CD4-positive, alpha-beta T cell (primary cell): ENCODE data around the gene PDE8B. TPM values are rescaled to one million over a fixed set of nuclear protein-coding genes. Genes with fewer than 3 reads are reported as not detected.

Experiments
- ATAC-seq: fragments of 200-7000 bp; cut with Tn5 transposase; one replicate; pipeline ENCODE4 v1.10.0; 2022; ENCODE audit warnings: mild to moderate bottlenecking; ENCODE audit not compliant: poor library complexity
- CTCF ChIA-PET: fragments of 350-600 bp; sonication (Branson Sonifier 250); formaldehyde crosslinking; loops from one replicate; lab custom pipeline; 2021; ENCODE audit warnings: antibody characterized with exemption, inconsistent platforms; lab: Charles Lee
- POLR2A ChIA-PET: fragments of 350-600 bp; sonication (Branson Sonifier 250); formaldehyde crosslinking; loops from one replicate; lab custom pipeline; 2021; ENCODE audit warnings: antibody characterized with exemption, inconsistent platforms; lab: Charles Lee
- DNase-seq, 14 experiments: peaks; one replicate each; pipeline ENCODE4 v3.0.0-alpha.2; 2013 to 2020; ENCODE audit warnings: mixed read lengths in 2 of 14
- H3K27ac ChIP-seq, 2 donors: one replicate each; pipeline versions ENCODE4 v1.5.1 to v1.7.0; 2013; ENCODE audit warnings: low read length in 2 of 2, low read depth in 1 of 2, mild to moderate bottlenecking in 1 of 2
- H3K27me3 ChIP-seq, 2 experiments: 1 replicate in 1 of 2; 2 replicates in 1 of 2; pipeline versions ENCODE4 v1.6.1 to v1.7.0; 2013; ENCODE audit warnings: low read length in 2 of 2, control low read depth in 1 of 2, mild to moderate bottlenecking in 1 of 2, moderate library complexity in 1 of 2; ENCODE audit not compliant: insufficient read depth in 2 of 2, control insufficient read depth in 1 of 2
- H3K36me3 ChIP-seq: one replicate; pipeline ENCODE4 v1.6.1; 2013; ENCODE audit warnings: low read length, control low read depth; ENCODE audit not compliant: insufficient read depth
- H3K4me1 ChIP-seq: one replicate; pipeline ENCODE4 v1.6.1; 2013; ENCODE audit warnings: low read length, control low read depth; ENCODE audit not compliant: insufficient read depth
- H3K4me3 ChIP-seq: one replicate; pipeline ENCODE4 v1.5.1; 2013; ENCODE audit warnings: mild to moderate bottlenecking, low read length, moderate library complexity
- H3K9me3 ChIP-seq, 2 experiments: 1 replicate in 1 of 2; 2 replicates in 1 of 2; pipeline versions ENCODE4 v1.6.1 to v1.7.0; 2013; ENCODE audit warnings: low read length in 2 of 2, mild to moderate bottlenecking in 2 of 2, control low read depth in 1 of 2, moderate library complexity in 1 of 2; ENCODE audit not compliant: control insufficient read depth in 1 of 2, insufficient read depth in 1 of 2
- H3K27ac Mint-ChIP-seq: one replicate; pipeline ENCODE4 v1.8.0; 2020; ENCODE audit warnings: mixed read lengths
- H3K27me3 Mint-ChIP-seq: one replicate; pipeline ENCODE4 v1.8.0; 2021; ENCODE audit warnings: mixed read lengths
- H3K36me3 Mint-ChIP-seq: one replicate; pipeline ENCODE4 v1.8.0; 2021; ENCODE audit warnings: low read depth, mixed read lengths
- H3K4me1 Mint-ChIP-seq: one replicate; pipeline ENCODE4 v1.8.0; 2021; ENCODE audit warnings: low read depth, mixed read lengths
- H3K4me3 Mint-ChIP-seq: one replicate; pipeline ENCODE4 v1.8.0; 2020; ENCODE audit warnings: mild to moderate bottlenecking, mixed read lengths
- H3K9me3 Mint-ChIP-seq: one replicate; pipeline ENCODE4 v1.8.0; 2020; ENCODE audit warnings: mixed read lengths
- intact Hi-C, 2 experiments: fragments of 100-400 bp; cut with DNase I in 1 of 2; cut with micrococcal nuclease in 1 of 2; formaldehyde crosslinking; loops; one replicate each; pipeline versions ENCODE4 v1.15.1 to v1.9.0; 2023 to 2025; cut with DNase I, micrococcal nuclease
- polyA plus RNA-seq, 2 donors: library from polyadenylated mRNA; unstranded; fragments of 120-200 nt; gene quantifications; one replicate each; pipeline ENCODE4 v1.2.1, GENCODE V29; 2013
- total RNA-seq, 174 experiments: library from RNA in 2 of 174; stranded (reverse) in 2 of 174; gene quantifications; one replicate each; pipeline ENCODE4 v1.2.3 and lab custom pipeline; 2021 to 2026
- TF ChIP-seq, protein P1 (sequence below): fragments of 200-600 bp; IDR thresholded peaks from one replicate; pipeline ENCODE4 v1.8.0; 2022; ENCODE audit warnings: antibody characterized with exemption, mild to moderate bottlenecking

The PDE8B gene, protein sequence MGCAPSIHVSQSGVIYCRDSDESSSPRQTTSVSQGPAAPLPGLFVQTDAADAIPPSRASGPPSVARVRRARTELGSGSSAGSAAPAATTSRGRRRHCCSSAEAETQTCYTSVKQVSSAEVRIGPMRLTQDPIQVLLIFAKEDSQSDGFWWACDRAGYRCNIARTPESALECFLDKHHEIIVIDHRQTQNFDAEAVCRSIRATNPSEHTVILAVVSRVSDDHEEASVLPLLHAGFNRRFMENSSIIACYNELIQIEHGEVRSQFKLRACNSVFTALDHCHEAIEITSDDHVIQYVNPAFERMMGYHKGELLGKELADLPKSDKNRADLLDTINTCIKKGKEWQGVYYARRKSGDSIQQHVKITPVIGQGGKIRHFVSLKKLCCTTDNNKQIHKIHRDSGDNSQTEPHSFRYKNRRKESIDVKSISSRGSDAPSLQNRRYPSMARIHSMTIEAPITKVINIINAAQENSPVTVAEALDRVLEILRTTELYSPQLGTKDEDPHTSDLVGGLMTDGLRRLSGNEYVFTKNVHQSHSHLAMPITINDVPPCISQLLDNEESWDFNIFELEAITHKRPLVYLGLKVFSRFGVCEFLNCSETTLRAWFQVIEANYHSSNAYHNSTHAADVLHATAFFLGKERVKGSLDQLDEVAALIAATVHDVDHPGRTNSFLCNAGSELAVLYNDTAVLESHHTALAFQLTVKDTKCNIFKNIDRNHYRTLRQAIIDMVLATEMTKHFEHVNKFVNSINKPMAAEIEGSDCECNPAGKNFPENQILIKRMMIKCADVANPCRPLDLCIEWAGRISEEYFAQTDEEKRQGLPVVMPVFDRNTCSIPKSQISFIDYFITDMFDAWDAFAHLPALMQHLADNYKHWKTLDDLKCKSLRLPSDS
- under 1 TPM; 0.22 to 0.27 TPM for total RNA-seq
- 0.32 TPM for polyA plus RNA-seq (2013, experiment 1 of 2)
- 0.26 TPM for polyA plus RNA-seq (2013, experiment 2 of 2)
- total RNA-seq (lab: John Stamatoyannopoulos, UW), result 0 to 4.0 (median 0.08) reads per million in 172 experiments

DNA sequence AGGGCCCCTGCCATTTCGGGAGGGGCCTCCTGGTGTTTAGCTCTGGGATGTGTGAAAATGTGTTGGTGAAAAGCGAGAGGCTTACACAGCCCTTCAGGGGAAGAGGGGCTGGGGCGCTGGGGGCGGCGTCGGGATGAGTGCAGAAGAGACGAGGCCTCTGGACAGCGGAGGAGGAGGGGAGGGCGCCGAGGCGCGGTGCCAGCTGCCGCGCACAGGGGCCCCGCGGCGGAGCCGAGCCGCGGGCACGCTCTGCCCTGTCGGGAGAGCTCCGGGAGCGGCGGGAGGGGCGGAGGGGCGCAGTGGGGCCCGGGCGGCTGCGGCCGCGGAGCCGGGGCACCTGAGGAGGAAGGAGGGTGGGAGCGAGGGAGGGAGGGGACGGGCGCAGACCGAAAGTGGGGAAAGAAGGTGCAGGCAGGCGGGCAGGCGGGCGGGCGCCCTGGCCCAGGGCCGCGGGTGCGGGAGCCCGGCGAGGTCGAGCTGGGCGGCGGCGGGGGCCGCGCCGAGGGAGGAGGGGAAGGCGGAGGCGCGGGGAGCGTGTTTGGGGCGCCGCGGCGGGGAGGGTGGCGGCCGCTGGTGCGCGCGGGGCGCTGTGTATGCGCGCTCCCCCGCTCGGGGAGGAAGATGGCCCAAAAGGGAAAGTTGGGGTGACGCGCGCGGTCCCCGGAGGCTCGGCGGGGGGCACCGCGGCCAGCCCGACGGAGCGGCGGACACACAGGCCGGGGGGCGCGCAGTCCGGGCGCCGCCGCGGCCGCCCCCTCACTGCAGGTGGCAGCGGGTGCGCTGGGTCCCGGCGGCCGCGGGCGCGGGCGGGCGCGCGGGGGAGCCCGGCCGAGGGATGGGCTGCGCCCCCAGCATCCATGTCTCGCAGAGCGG lies at the start of gene PDE8B:
Gene PDE8B (plus strand): TSS at position 590 of the 873 bp plus-strand sequence. CDS start 246 bp downstream, at position 836.
- Mint-ChIP-seq H3K27me3 (peaks cover 70% of the 10 kb centered on the region), H3K36me3 (no peaks in the 10 kb centered on the region), H3K9me3 (no peaks in the 10 kb centered on the region), H3K4me1 (peaks cover 21% of the 10 kb centered on the region), H3K4me3 (peak within 1 kb of the TSS; percentile 89), H3K27ac (no peak within 1 kb of the TSS)
- Histone ChIP-seq H3K4me1 (peaks cover 10% of the 10 kb centered on the region), H3K27ac (no peak within 1 kb of the TSS), H3K27me3 (peaks cover 26 to 61% of the 10 kb centered on the region in 2 experiments), H3K36me3 (no peaks in the 10 kb centered on the region), H3K9me3 (no peaks in the 10 kb centered on the region), H3K4me3 (peak within 1 kb of the TSS; percentile 10)
- TF ChIP-seq, protein P1, sequence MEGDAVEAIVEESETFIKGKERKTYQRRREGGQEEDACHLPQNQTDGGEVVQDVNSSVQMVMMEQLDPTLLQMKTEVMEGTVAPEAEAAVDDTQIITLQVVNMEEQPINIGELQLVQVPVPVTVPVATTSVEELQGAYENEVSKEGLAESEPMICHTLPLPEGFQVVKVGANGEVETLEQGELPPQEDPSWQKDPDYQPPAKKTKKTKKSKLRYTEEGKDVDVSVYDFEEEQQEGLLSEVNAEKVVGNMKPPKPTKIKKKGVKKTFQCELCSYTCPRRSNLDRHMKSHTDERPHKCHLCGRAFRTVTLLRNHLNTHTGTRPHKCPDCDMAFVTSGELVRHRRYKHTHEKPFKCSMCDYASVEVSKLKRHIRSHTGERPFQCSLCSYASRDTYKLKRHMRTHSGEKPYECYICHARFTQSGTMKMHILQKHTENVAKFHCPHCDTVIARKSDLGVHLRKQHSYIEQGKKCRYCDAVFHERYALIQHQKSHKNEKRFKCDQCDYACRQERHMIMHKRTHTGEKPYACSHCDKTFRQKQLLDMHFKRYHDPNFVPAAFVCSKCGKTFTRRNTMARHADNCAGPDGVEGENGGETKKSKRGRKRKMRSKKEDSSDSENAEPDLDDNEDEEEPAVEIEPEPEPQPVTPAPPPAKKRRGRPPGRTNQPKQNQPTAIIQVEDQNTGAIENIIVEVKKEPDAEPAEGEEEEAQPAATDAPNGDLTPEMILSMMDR, result no peak
- DNase-seq (peak in 5 of 14 experiments; percentile 9 to 53 (median 34)), ATAC-seq (peak; percentile 68)
- CTCF ChIA-PET, result no interaction called here
- POLR2A ChIA-PET, result no interaction called here
- intact Hi-C loops, result no loop called here

DNA sequence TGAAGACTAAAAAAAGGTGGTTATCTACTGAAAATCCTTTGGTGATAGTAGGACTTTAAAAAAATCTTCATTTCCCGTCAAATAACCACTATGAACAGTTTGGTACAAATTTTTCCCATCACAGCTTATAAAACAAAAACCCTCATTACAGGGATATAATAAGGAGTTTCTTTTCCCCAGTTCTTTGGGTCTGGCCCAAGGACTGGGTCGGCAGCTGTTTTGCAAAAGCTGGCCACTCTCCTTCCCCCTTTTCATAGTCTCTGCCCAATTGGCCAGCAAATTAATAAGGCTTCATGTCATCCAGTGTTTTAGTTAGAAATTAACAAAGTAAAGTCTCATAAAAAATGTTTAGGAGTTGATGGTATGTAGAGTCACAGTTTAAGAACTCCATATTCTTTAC lies 47.0 kb upstream of the PDE8B start:
- peaks cover 2% of the 10 kb centered on the region for H3K9me3 Mint-ChIP-seq
- Histone ChIP-seq H3K9me3 (no peaks in the 10 kb centered on the region), H3K36me3 (no peaks in the 10 kb centered on the region), H3K4me1 (no peaks in the 10 kb centered on the region), H3K27ac (no peak overlapping the region), H3K27me3 (no peaks in the 10 kb centered on the region), H3K4me3 (no peak overlapping the region)
- ATAC-seq (no peak), DNase-seq (no peak)
- ChIA-PET CTCF (no interaction called here), POLR2A (no interaction called here)
- intact Hi-C loops, result no loop called here
- peaks cover 9% of the 10 kb centered on the region for H3K27me3 Mint-ChIP-seq
- no peak overlapping the region for H3K27ac Mint-ChIP-seq
- TF ChIP-seq, protein P1, result no peak
- H3K4me3 Mint-ChIP-seq, result no peak overlapping the region
- no peaks in the 10 kb centered on the region for H3K36me3 Mint-ChIP-seq
- H3K4me1 Mint-ChIP-seq, result no peaks in the 10 kb centered on the region

DNA sequence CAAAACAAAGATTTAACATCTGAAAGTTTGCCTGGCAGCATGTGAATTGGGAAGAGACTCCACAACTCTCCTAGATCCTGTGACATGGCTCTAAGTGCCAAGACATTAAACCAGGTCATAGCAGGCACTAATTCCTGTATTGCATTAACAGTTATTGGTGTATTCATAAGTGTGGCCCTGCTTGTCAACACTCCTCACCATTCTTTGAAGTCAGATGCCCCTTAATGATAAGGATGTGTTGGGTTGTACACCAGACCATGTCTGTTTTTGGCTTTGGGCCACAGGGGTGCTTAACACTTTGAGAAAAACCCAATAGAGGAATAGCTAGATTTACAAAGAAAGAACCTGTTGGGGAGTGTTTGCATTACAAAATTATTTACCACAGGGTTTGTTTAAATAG lies 43.4 kb upstream of the PDE8B start:
- Mint-ChIP-seq H3K4me3 (no peak overlapping the region), H3K4me1 (no peaks in the 10 kb centered on the region), H3K36me3 (no peaks in the 10 kb centered on the region), H3K27me3 (peaks cover 14% of the 10 kb centered on the region), H3K9me3 (no peaks in the 10 kb centered on the region), H3K27ac (no peak overlapping the region)
- ChIA-PET POLR2A (no interaction called here), CTCF (no interaction called here)
- H3K4me3 ChIP-seq, result no peak overlapping the region
- no peaks in the 10 kb centered on the region for H3K4me1 ChIP-seq
- H3K27me3 ChIP-seq, result peaks cover 3 to 4% of the 10 kb centered on the region in 2 experiments
- H3K9me3 ChIP-seq, result no peaks in the 10 kb centered on the region
- DNase-seq (no peak), ATAC-seq (no peak)
- H3K27ac ChIP-seq, result no peak overlapping the region
- TF ChIP-seq, protein P1, result no peak
- intact Hi-C loops, result no loop called here
- H3K36me3 ChIP-seq, result no peaks in the 10 kb centered on the region
